ENCODE data around the gene CIB4.

DNA sequence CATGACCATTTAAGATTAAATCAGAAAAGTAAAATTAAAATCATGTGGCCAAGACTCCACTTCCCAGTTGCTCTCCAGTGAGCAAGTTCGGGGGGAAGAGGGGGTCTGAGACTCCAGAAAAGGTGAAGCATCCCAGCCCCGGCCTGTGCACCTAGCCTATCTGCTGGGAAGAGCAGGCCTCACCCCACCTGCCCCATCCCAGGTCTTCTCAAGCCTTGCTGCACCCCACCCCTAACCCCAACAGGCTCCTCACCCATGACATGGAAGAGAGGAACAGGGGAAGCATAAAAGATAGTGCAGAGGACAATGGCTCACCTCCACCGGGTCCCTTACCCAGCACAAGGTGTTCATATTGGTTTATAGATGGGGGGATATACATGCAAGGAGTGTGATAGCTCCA lies 14.6 kb downstream of the CIB4 start:
- TF ChIP-seq, protein P1, sequence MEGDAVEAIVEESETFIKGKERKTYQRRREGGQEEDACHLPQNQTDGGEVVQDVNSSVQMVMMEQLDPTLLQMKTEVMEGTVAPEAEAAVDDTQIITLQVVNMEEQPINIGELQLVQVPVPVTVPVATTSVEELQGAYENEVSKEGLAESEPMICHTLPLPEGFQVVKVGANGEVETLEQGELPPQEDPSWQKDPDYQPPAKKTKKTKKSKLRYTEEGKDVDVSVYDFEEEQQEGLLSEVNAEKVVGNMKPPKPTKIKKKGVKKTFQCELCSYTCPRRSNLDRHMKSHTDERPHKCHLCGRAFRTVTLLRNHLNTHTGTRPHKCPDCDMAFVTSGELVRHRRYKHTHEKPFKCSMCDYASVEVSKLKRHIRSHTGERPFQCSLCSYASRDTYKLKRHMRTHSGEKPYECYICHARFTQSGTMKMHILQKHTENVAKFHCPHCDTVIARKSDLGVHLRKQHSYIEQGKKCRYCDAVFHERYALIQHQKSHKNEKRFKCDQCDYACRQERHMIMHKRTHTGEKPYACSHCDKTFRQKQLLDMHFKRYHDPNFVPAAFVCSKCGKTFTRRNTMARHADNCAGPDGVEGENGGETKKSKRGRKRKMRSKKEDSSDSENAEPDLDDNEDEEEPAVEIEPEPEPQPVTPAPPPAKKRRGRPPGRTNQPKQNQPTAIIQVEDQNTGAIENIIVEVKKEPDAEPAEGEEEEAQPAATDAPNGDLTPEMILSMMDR (IDR thresholded peaks at IDR 0.05; ENCODE audit: borderline replicate concordance, extremely low read depth, low read length, poor library complexity, severe bottlenecking) = no peak
- TF ChIP-seq EZH2 (IDR thresholded peaks at IDR 0.05; ENCODE audit: borderline replicate concordance, low read depth, low read length, severe bottlenecking) = no peak

Data from DND-41 (cell line).